GM23338 (cell line): ENCODE measurements around the gene LPP. TPM values are rescaled to one million over a fixed set of nuclear protein-coding genes. Genes with fewer than 3 reads are reported as not detected.

Experiments
- ATAC-seq: fragments of 200-7000 bp; cut with Tn5 transposase; 3 replicates; pipeline ENCODE4 v1.9.1; 2020
- DNase-seq: peaks from one replicate; pipeline ENCODE4 v3.0.0-alpha.2; 2015; ENCODE audit warnings: low spot score
- H2AFZ ChIP-seq: fragments of 200-600 bp; sonication (generic); 2 replicates; pipeline ENCODE4 v1.8.0; 2016; ENCODE audit warnings: antibody characterized with exemption, mild to moderate bottlenecking, moderate library complexity
- H3F3A ChIP-seq: fragments of 200-600 bp; sonication (generic); replicated peaks from 2 replicates; pipeline ENCODE4 v1.8.0; 2017; ENCODE audit warnings: antibody characterized with exemption, mixed run types, low read depth
- H3K27ac ChIP-seq: fragments of 200-600 bp; sonication (generic); 2 replicates; pipeline ENCODE4 v1.6.1; 2016; ENCODE audit warnings: low read depth
- H3K27me3 ChIP-seq: fragments of 200-600 bp; sonication (generic); 2 replicates; pipeline ENCODE4 v1.8.0; 2016; ENCODE audit warnings: mild to moderate bottlenecking, mixed run types, moderate library complexity; ENCODE audit not compliant: insufficient read depth
- H3K36me3 ChIP-seq: fragments of 200-600 bp; sonication (generic); 2 replicates; pipeline ENCODE4 v1.8.0; 2016; ENCODE audit warnings: mild to moderate bottlenecking; ENCODE audit not compliant: insufficient read depth
- H3K4me1 ChIP-seq: fragments of 200-600 bp; sonication (generic); 2 replicates; pipeline ENCODE4 v1.8.0; 2016; ENCODE audit warnings: mild to moderate bottlenecking, moderate library complexity; ENCODE audit not compliant: insufficient read depth
- H3K4me2 ChIP-seq: fragments of 200-600 bp; sonication (generic); 2 replicates; pipeline ENCODE4 v1.7.1; 2017; ENCODE audit warnings: mixed run types
- H3K4me3 ChIP-seq: fragments of 200-600 bp; sonication (generic); 2 replicates; pipeline ENCODE4 v1.6.1; 2016; ENCODE audit warnings: mixed run types
- H3K79me2 ChIP-seq: fragments of 200-600 bp; sonication (generic); replicated peaks from 2 replicates; pipeline ENCODE4 v1.8.0; 2017; ENCODE audit warnings: mild to moderate bottlenecking; ENCODE audit not compliant: insufficient read depth
- H3K9me2 ChIP-seq: fragments of 200-600 bp; sonication (generic); 2 replicates; pipeline ENCODE4 v1.8.0; 2017; ENCODE audit not compliant: insufficient read depth
- H4K20me1 ChIP-seq: fragments of 200-600 bp; sonication (generic); replicated peaks from 2 replicates; pipeline ENCODE4 v1.8.0; 2017; ENCODE audit warnings: mild to moderate bottlenecking; ENCODE audit not compliant: insufficient read depth
- H3K27ac Mint-ChIP-seq: 2 replicates; pipeline ENCODE4 v1.8.0; 2020; ENCODE audit warnings: inconsistent platforms, mild to moderate bottlenecking, moderate library complexity, mixed read lengths
- H3K27me3 Mint-ChIP-seq: 3 replicates; pipeline ENCODE4 v1.8.0; 2022; ENCODE audit warnings: low read depth, mild to moderate bottlenecking, moderate library complexity, mixed read lengths, inconsistent platforms; ENCODE audit not compliant: insufficient read depth, poor library complexity
- H3K36me3 Mint-ChIP-seq: 3 replicates; pipeline ENCODE4 v1.8.0; 2021; ENCODE audit warnings: low read depth, mild to moderate bottlenecking, inconsistent platforms, moderate library complexity, mixed read lengths
- H3K4me1 Mint-ChIP-seq: 3 replicates; pipeline ENCODE4 v1.8.0; 2020; ENCODE audit warnings: mild to moderate bottlenecking, inconsistent platforms, mixed read lengths
- H3K4me3 Mint-ChIP-seq: 3 replicates; pipeline ENCODE4 v1.8.0; 2021; ENCODE audit warnings: moderate library complexity, mild to moderate bottlenecking, inconsistent platforms, mixed read lengths
- H3K9me3 Mint-ChIP-seq: 3 replicates; pipeline ENCODE4 v1.8.0; 2020; ENCODE audit warnings: moderate library complexity, mild to moderate bottlenecking, inconsistent platforms, mixed read lengths
- CREB1 ChIP-seq: fragments of 250-450 bp; sonication (Bioruptor Pico); IDR thresholded peaks from 2 replicates; pipeline ENCODE4 v1.5.0; 2020; ENCODE audit warnings: low read depth, mild to moderate bottlenecking, moderate library complexity
- EZH2 ChIP-seq: fragments of 200-600 bp; sonication (generic); IDR thresholded peaks from one replicate; pipeline ENCODE4 v1.8.0; 2017; ENCODE audit warnings: antibody characterized with exemption, mild to moderate bottlenecking, low read depth; ENCODE audit not compliant: unreplicated experiment
- EZH2phosphoT487 ChIP-seq: fragments of 200-600 bp; sonication (generic); IDR thresholded peaks from one replicate; pipeline ENCODE4 v1.8.1; 2018; ENCODE audit warnings: antibody characterized with exemption; ENCODE audit not compliant: unreplicated experiment
- JUNB ChIP-seq: IDR thresholded peaks from one replicate; pipeline ENCODE4 v1.6.1; 2016; ENCODE audit warnings: antibody characterized with exemption; ENCODE audit not compliant: unreplicated experiment
- NANOG ChIP-seq: IDR thresholded peaks from 2 replicates; pipeline ENCODE4 v1.6.1; 2016; ENCODE audit warnings: antibody characterized with exemption, borderline replicate concordance
- POLR2AphosphoS5 ChIP-seq: IDR thresholded peaks from 2 replicates; pipeline ENCODE4 v1.6.1; 2016; ENCODE audit warnings: antibody characterized with exemption, low read depth
- REST ChIP-seq: IDR thresholded peaks from one replicate; pipeline ENCODE4 v1.6.1; 2018; ENCODE audit warnings: antibody characterized with exemption; ENCODE audit not compliant: unreplicated experiment
- ZNF114 ChIP-seq: fragments of 250-450 bp; sonication (Bioruptor Pico); IDR thresholded peaks from 2 replicates; pipeline ENCODE4 v1.5.0; 2020; ENCODE audit warnings: mild to moderate bottlenecking, moderate library complexity
- ZNF331 ChIP-seq: fragments of 250-450 bp; sonication (Bioruptor Pico); IDR thresholded peaks from 2 replicates; pipeline ENCODE4 v1.5.0; 2020; ENCODE audit warnings: low read depth, mild to moderate bottlenecking, moderate library complexity
- polyA plus RNA-seq: library from polyadenylated mRNA; unstranded; fragments of >200 nt; fragmentation: Nextera tagmentation; extraction: Ambion mirVana; gene quantifications from 2 replicates; pipeline ENCODE4 v1.2.1, GENCODE V29; 2016
- total RNA-seq: library from RNA; depleted of rRNA; stranded (reverse); fragments of >200 nt; shearing (Covaris generic); gene quantifications from 2 replicates; pipeline ENCODE4 v1.2.3, GENCODE V29; 2014
- TF ChIP-seq, protein P1 (sequence below), 2 experiments: fragments of 200-600 bp in 1 of 2; sonication (generic) in 1 of 2; conservative IDR thresholded peaks; 2 replicates each; pipeline versions ENCODE4 v1.5.1 to v1.6.1; 2016 to 2017; ENCODE audit warnings: antibody characterized with exemption in 2 of 2, low read depth in 2 of 2, mild to moderate bottlenecking in 2 of 2, moderate library complexity in 1 of 2
- TF ChIP-seq, protein P2 (sequence below): fragments of 250-450 bp; sonication (Bioruptor Pico); IDR thresholded peaks from 2 replicates; pipeline ENCODE4 v1.5.0; 2020; ENCODE audit warnings: mild to moderate bottlenecking, moderate library complexity

Gene LPP
- total and polyA plus RNA-seq, 2 experiments from 2014 or later, result 23.0 to 35.2 TPM

GRCh38 chr3:188918093-188918492 is 764.1 kb downstream of the LPP start (continued):
- TF ChIP-seq REST, result no peak
- TF ChIP-seq ZNF114, result no peak
- no peak for TF ChIP-seq POLR2AphosphoS5
- no peak for TF ChIP-seq EZH2
- TF ChIP-seq CREB1 (CRISPR knock-in tag), result no peak
- TF ChIP-seq, protein P1, sequence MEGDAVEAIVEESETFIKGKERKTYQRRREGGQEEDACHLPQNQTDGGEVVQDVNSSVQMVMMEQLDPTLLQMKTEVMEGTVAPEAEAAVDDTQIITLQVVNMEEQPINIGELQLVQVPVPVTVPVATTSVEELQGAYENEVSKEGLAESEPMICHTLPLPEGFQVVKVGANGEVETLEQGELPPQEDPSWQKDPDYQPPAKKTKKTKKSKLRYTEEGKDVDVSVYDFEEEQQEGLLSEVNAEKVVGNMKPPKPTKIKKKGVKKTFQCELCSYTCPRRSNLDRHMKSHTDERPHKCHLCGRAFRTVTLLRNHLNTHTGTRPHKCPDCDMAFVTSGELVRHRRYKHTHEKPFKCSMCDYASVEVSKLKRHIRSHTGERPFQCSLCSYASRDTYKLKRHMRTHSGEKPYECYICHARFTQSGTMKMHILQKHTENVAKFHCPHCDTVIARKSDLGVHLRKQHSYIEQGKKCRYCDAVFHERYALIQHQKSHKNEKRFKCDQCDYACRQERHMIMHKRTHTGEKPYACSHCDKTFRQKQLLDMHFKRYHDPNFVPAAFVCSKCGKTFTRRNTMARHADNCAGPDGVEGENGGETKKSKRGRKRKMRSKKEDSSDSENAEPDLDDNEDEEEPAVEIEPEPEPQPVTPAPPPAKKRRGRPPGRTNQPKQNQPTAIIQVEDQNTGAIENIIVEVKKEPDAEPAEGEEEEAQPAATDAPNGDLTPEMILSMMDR (conservative IDR thresholded peaks at IDR 0.05; ENCODE audit: low read depth in 2 of 2), result no peak
- TF ChIP-seq ZNF331 (CRISPR knock-in tag), result no peak
- TF ChIP-seq JUNB, result no peak
- no peak for TF ChIP-seq EZH2phosphoT487
- TF ChIP-seq NANOG, result no peak

DNA sequence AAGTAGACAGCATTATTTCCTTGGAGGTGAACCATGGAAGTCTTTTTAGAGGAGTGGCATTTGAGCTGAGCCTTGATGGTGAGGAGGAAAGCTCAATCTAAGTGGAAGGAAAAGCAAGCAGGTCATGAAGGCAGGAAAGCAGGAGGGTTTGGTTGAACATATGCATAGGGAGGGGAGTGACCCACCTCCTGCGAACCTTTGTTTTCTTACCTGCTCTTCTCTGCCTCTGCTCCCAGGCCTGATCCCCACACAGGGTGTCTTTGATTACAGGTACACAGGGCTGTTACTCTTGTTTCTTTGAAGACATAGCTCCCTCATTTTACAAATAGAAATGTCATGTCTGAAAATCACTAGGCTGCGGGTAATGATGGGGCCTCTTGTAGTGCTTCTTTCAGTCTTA is 769.7 kb downstream of the LPP start:
- Histone ChIP-seq H4K20me1 (no peaks in the 10 kb centered on the region), H3K27me3 (no peaks in the 10 kb centered on the region), H3K4me1 (0 out of 2 replicates have a peak, but pooled peaks cover 7% of the 10 kb centered on the region), H3K36me3 (no peaks in the 10 kb centered on the region), H3F3A (no peaks in the 10 kb centered on the region), H3K4me3 (no peak overlapping the region), H3K79me2 (no peaks in the 10 kb centered on the region), H3K4me2 (no peak overlapping the region), H2AFZ (no peak overlapping the region), H3K27ac (no peak overlapping the region), H3K9me2 (no peaks in the 10 kb centered on the region)
- Mint-ChIP-seq H3K4me1 (peaks cover 10% of the 10 kb centered on the region), H3K36me3 (no peaks in the 10 kb centered on the region), H3K27me3 (peaks cover 2% of the 10 kb centered on the region), H3K9me3 (peaks cover 5% of the 10 kb centered on the region; the same call in 1 of the 3 replicates), H3K4me3 (no peak overlapping the region), H3K27ac (no peak overlapping the region)
- peak; percentile 53 for ATAC-seq
- no peak for DNase-seq
- TF ChIP-seq POLR2AphosphoS5, result no peak
- TF ChIP-seq REST, result no peak
- TF ChIP-seq, protein P2, sequence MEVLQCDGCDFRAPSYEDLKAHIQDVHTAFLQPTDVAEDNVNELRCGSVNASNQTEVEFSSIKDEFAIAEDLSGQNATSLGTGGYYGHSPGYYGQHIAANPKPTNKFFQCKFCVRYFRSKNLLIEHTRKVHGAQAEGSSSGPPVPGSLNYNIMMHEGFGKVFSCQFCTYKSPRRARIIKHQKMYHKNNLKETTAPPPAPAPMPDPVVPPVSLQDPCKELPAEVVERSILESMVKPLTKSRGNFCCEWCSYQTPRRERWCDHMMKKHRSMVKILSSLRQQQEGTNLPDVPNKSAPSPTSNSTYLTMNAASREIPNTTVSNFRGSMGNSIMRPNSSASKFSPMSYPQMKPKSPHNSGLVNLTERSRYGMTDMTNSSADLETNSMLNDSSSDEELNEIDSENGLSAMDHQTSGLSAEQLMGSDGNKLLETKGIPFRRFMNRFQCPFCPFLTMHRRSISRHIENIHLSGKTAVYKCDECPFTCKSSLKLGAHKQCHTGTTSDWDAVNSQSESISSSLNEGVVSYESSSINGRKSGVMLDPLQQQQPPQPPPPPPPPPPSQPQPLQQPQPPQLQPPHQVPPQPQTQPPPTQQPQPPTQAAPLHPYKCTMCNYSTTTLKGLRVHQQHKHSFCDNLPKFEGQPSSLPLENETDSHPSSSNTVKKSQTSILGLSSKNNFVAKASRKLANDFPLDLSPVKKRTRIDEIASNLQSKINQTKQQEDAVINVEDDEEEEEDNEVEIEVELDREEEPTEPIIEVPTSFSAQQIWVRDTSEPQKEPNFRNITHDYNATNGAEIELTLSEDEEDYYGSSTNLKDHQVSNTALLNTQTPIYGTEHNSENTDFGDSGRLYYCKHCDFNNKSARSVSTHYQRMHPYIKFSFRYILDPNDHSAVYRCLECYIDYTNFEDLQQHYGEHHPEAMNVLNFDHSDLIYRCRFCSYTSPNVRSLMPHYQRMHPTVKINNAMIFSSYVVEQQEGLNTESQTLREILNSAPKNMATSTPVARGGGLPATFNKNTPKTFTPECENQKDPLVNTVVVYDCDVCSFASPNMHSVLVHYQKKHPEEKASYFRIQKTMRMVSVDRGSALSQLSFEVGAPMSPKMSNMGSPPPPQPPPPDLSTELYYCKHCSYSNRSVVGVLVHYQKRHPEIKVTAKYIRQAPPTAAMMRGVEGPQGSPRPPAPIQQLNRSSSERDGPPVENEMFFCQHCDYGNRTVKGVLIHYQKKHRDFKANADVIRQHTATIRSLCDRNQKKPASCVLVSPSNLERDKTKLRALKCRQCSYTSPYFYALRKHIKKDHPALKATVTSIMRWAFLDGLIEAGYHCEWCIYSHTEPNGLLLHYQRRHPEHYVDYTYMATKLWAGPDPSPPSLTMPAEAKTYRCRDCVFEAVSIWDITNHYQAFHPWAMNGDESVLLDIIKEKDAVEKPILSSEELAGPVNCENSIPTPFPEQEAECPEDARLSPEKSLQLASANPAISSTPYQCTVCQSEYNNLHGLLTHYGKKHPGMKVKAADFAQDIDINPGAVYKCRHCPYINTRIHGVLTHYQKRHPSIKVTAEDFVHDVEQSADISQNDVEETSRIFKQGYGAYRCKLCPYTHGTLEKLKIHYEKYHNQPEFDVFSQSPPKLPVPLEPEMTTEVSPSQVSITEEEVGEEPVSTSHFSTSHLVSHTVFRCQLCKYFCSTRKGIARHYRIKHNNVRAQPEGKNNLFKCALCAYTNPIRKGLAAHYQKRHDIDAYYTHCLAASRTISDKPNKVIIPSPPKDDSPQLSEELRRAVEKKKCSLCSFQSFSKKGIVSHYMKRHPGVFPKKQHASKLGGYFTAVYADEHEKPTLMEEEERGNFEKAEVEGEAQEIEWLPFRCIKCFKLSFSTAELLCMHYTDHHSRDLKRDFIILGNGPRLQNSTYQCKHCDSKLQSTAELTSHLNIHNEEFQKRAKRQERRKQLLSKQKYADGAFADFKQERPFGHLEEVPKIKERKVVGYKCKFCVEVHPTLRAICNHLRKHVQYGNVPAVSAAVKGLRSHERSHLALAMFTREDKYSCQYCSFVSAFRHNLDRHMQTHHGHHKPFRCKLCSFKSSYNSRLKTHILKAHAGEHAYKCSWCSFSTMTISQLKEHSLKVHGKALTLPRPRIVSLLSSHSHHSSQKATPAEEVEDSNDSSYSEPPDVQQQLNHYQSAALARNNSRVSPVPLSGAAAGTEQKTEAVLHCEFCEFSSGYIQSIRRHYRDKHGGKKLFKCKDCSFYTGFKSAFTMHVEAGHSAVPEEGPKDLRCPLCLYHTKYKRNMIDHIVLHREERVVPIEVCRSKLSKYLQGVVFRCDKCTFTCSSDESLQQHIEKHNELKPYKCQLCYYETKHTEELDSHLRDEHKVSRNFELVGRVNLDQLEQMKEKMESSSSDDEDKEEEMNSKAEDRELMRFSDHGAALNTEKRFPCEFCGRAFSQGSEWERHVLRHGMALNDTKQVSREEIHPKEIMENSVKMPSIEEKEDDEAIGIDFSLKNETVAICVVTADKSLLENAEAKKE (CRISPR knock-in tag), result no peak
- no peak for TF ChIP-seq EZH2phosphoT487
